K562 (cell line): ENCODE measurements around the gene OTX2. TPM values are rescaled to one million over a fixed set of nuclear protein-coding genes. Genes with fewer than 3 reads are reported as not detected.

ENCODE experiments used
- ATAC-seq: fragments of 200-7000 bp; cut with Tn5 transposase; 3 replicates; pipeline ENCODE4 v1.9.1; 2020; ENCODE audit warnings: moderate library complexity
- BruUV-seq: library from RNA; stranded (reverse); fragments of 400-500 nt; replicated peaks from 2 replicates; lab custom pipeline; 2021; lab: Mats Ljungman, UMichigan
- CTCF ChIA-PET: fragments of 300-600 bp; formaldehyde crosslinking; extraction: SDS; loops from one replicate; lab custom pipeline; 2021; ENCODE audit warnings: low intra/inter-chr PET ratio; lab: Yijun Ruan, JAX
- POLR2A ChIA-PET: fragments of 300-600, 350-650 bp; sonication (Branson Sonifier 250); formaldehyde crosslinking; extraction: SDS; loops from one replicate; lab custom pipeline; 2021; ENCODE audit warnings: antibody characterized with exemption, inconsistent platforms; lab: Yijun Ruan, JAX
- DNase-seq, 4 experiments: peaks; one replicate each; pipeline versions ENCODE4 v3.0.0 to v3.0.0-alpha.2; 2011 to 2018; ENCODE audit warnings: low spot score in 3 of 4, mixed read lengths in 3 of 4; ENCODE audit errors: extremely low read depth in 1 of 4
- FAIRE-seq: peaks from 2 replicates; lab custom pipeline; 2011; peaks lifted over from hg19 to GRCh38; lab: Jason Lieb, UNC
- H2AFZ ChIP-seq: 2 replicates; pipeline ENCODE4 v1.6.0; 2011; ENCODE audit warnings: low read depth, low read length, control low read depth, inconsistent platforms
- H3K27ac ChIP-seq: fragments of 200-600 bp; 3 replicates; pipeline ENCODE4 v1.8.0; 2011; ENCODE audit warnings: low read depth, mild to moderate bottlenecking, control low read depth, inconsistent platforms, low read length, moderate library complexity, mixed read lengths; ENCODE audit errors: extremely low read depth
- H3K27me3 ChIP-seq, 2 experiments: fragments of 300-600 bp in 1 of 2; 2 replicates in 1 of 2; 3 replicates in 1 of 2; pipeline versions ENCODE4 v1.6.0 to v1.8.0; 2011; ENCODE audit warnings: inconsistent platforms in 2 of 2, low read length in 2 of 2, mild to moderate bottlenecking in 1 of 2, mixed read lengths in 1 of 2, moderate library complexity in 1 of 2; ENCODE audit not compliant: control insufficient read depth in 2 of 2, insufficient read depth in 2 of 2
- H3K36me3 ChIP-seq: fragments of 300-600 bp; 3 replicates; pipeline ENCODE4 v1.8.0; 2011; ENCODE audit warnings: mild to moderate bottlenecking, low read length, inconsistent platforms; ENCODE audit not compliant: control insufficient read depth, insufficient read depth
- H3K4me1 ChIP-seq, 2 experiments: fragments of 200-600 bp in 1 of 2; replicated peaks in 1 of 2; 2 replicates in 1 of 2; 3 replicates in 1 of 2; pipeline versions ENCODE4 v1.5.1 to v1.8.0; 2011; ENCODE audit warnings: inconsistent platforms in 2 of 2, low read length in 2 of 2, mild to moderate bottlenecking in 1 of 2, mixed read lengths in 1 of 2, moderate library complexity in 1 of 2; ENCODE audit not compliant: control insufficient read depth in 2 of 2, insufficient read depth in 2 of 2
- H3K4me2 ChIP-seq: 2 replicates; pipeline ENCODE4 v1.6.1; 2011; ENCODE audit warnings: low read length, control low read depth, inconsistent platforms, mixed read lengths; ENCODE audit not compliant: insufficient read depth
- H3K4me3 ChIP-seq: fragments of 200-600 bp; sonication (generic), shearing (Covaris generic); 2 replicates; pipeline ENCODE4 v1.5.1; 2016; ENCODE audit warnings: control low read depth, inconsistent platforms
- H3K79me2 ChIP-seq: fragments of 200-600 bp; 3 replicates; pipeline ENCODE4 v1.8.0; 2011; ENCODE audit warnings: low read length, inconsistent platforms; ENCODE audit not compliant: control insufficient read depth, insufficient read depth
- H3K9ac ChIP-seq, 2 experiments: 2 replicates each; pipeline versions ENCODE4 v1.6.0 to v1.6.1; 2011; ENCODE audit warnings: low read depth in 2 of 2, low read length in 2 of 2, control low read depth in 1 of 2, inconsistent platforms in 1 of 2, mild to moderate bottlenecking in 1 of 2, mixed read lengths in 1 of 2; ENCODE audit not compliant: insufficient read depth in 1 of 2
- H3K9me1 ChIP-seq: one replicate; pipeline ENCODE4 v1.6.0; 2011; ENCODE audit warnings: inconsistent platforms, mild to moderate bottlenecking, low read length, moderate library complexity; ENCODE audit not compliant: control insufficient read depth, insufficient read depth
- H3K9me3 ChIP-seq: replicated peaks from 2 replicates; pipeline ENCODE4 v1.5.1; 2011; ENCODE audit warnings: low read depth, low read length, inconsistent platforms; ENCODE audit not compliant: control insufficient read depth, insufficient read depth
- H4K20me1 ChIP-seq: replicated peaks from 2 replicates; pipeline ENCODE4 v1.6.1; 2011; ENCODE audit warnings: low read length, inconsistent platforms, mixed read lengths; ENCODE audit not compliant: control insufficient read depth, insufficient read depth
- ATF6 ChIP-seq: sonication (generic); formaldehyde crosslinking; IDR thresholded peaks from 2 replicates; pipeline ENCODE4 v1.4.0; 2020; ENCODE audit warnings: mild to moderate bottlenecking, missing genetic modification reagents
- CTCFL ChIP-seq: IDR thresholded peaks from 2 replicates; pipeline ENCODE4 v1.6.1; 2011; ENCODE audit warnings: borderline replicate concordance, low read depth, mild to moderate bottlenecking, moderate library complexity, low read length; ENCODE audit not compliant: insufficient read depth, poor library complexity, severe bottlenecking
- MEIS2 ChIP-seq: fragments of 450-650 bp; IDR thresholded peaks from 2 replicates; pipeline ENCODE4 v1.6.1; 2014; ENCODE audit warnings: mild to moderate bottlenecking; ENCODE audit not compliant: partially characterized antibody
- NR2C1 ChIP-seq, 2 experiments: fragments of 450-650 bp; IDR thresholded peaks; 2 replicates each; pipeline ENCODE4 v1.6.1; 2017; ENCODE audit warnings: mild to moderate bottlenecking in 2 of 2, antibody characterized with exemption in 1 of 2, inconsistent platforms in 1 of 2, missing compliant biosample characterization in 1 of 2, missing genetic modification characterization in 1 of 2
- POLR3G ChIP-seq: IDR thresholded peaks from 2 replicates; pipeline ENCODE4 v1.6.1; 2011; ENCODE audit not compliant: insufficient read length, insufficient replicate concordance; ENCODE audit errors: extremely low read depth
- RAD21 ChIP-seq, 2 experiments: fragments of 250-450 bp in 1 of 2; fragments of 450-650 bp in 1 of 2; sonication (Bioruptor Pico) in 1 of 2; formaldehyde crosslinking in 1 of 2; IDR thresholded peaks in 1 of 2; conservative IDR thresholded peaks in 1 of 2; 2 replicates each; pipeline versions ENCODE4 v1.4.0 to v1.8.0; 2020 to 2022; ENCODE audit warnings: mild to moderate bottlenecking in 2 of 2, moderate library complexity in 1 of 2
- RCOR1 ChIP-seq, 2 experiments: IDR thresholded peaks; 2 replicates each; pipeline ENCODE4 v1.6.1; 2012; ENCODE audit warnings: low read depth in 2 of 2, low read length in 2 of 2, borderline replicate concordance in 1 of 2, improper control_type of control experiment in 1 of 2
- RFX7 ChIP-seq: fragments of 250-450 bp; sonication (Bioruptor Pico); IDR thresholded peaks from 2 replicates; pipeline ENCODE4 v1.5.1; 2021; ENCODE audit warnings: mild to moderate bottlenecking
- SAP30 ChIP-seq: fragments of 200-600 bp; sonication (generic); IDR thresholded peaks from 2 replicates; pipeline ENCODE4 v1.6.1; 2012; ENCODE audit warnings: borderline replicate concordance, low read depth, mild to moderate bottlenecking, moderate library complexity, low read length, control low read depth, inconsistent platforms; ENCODE audit not compliant: insufficient read depth, poor library complexity, severe bottlenecking
- SMARCA4 ChIP-seq: fragments of 450-650 bp; IDR thresholded peaks from 2 replicates; pipeline ENCODE4 v1.6.1; 2016
- SP1 ChIP-seq: sonication (generic); formaldehyde crosslinking; IDR thresholded peaks from 2 replicates; pipeline ENCODE4 v1.8.1; 2022; ENCODE audit warnings: mild to moderate bottlenecking, missing genetic modification reagents
- USF2 ChIP-seq: sonication (generic); formaldehyde crosslinking; IDR thresholded peaks from 2 replicates; pipeline ENCODE4 v1.5.0; 2020; ENCODE audit warnings: missing genetic modification reagents
- XRCC4 ChIP-seq: IDR thresholded peaks from one replicate; pipeline ENCODE4 v1.6.1; 2011; ENCODE audit not compliant: insufficient read depth, insufficient read length; ENCODE audit errors: extremely low read depth
- ZBED1 ChIP-seq: IDR thresholded peaks from 2 replicates; pipeline ENCODE4 v1.6.1; 2014
- ZNF143 ChIP-seq: sonication (generic); formaldehyde crosslinking; IDR thresholded peaks from 2 replicates; pipeline ENCODE4 v1.9.0; 2022; ENCODE audit warnings: mild to moderate bottlenecking, missing genetic modification reagents
- ZNF239 ChIP-seq: fragments of 250-450 bp; sonication (Bioruptor Pico); IDR thresholded peaks from 2 replicates; pipeline ENCODE4 v1.4.0; 2020; ENCODE audit warnings: mild to moderate bottlenecking
- WGBS: fragments of 100-300 bp; shearing (Covaris generic); methylation state at CpG from one replicate; pipeline ENCODE4 v1.1.6; 2016; ENCODE audit warnings: low coverage, mixed read lengths; ENCODE audit not compliant: insufficient coverage; ENCODE audit errors: missing lambda C conversion rate; 5-methylcytosine and 5-hydroxymethylcytosine counted together
- in situ Hi-C: fragments of 300-500 bp; cut with MboI; formaldehyde crosslinking; loops from 4 replicates; pipeline ENCODE4 v1.15.0; 2018; ENCODE audit warnings: inconsistent platforms, mixed read lengths
- intact Hi-C: fragments of 100-400 bp; cut with micrococcal nuclease; formaldehyde crosslinking; loops from 2 replicates; pipeline ENCODE4 v1.14.2; 2022
- polyA plus RNA-seq, 8 experiments: library from polyadenylated mRNA; depleted of rRNA in 4 of 8; stranded (reverse) in 5 of 8; unstranded in 3 of 8; fragments of >200 nt; fragmentation: Nextera tagmentation in 2 of 8; fragmentation: Illumina TruSeq in 1 of 8; extraction: Ambion mirVana in 2 of 8; extraction: Trizol in 1 of 8; gene quantifications; 2 replicates each; pipeline versions ENCODE4 v1.2.1 to v1.2.3, GENCODE V29; 2011 to 2014; ENCODE audit warnings: inconsistent platforms in 1 of 8, missing spikeins in 1 of 8
- total RNA-seq, 7 experiments: library from RNA; depleted of rRNA in 6 of 7; stranded (reverse); fragments of >200 nt in 6 of 7; fragmentation: Illumina TruSeq in 2 of 7; extraction: Trizol in 2 of 7; gene quantifications; 2 replicates each; pipeline versions ENCODE4 v1.2.1 to v1.2.3, GENCODE V29; 2011 to 2021; ENCODE audit warnings: low replicate concordance in 1 of 7

OTX2 gene
- total and polyA plus RNA-seq, 9 of the 15 experiments (the other 6 are each of a cell fraction or from before 2014, with no cell fraction given), result not detected

DNA sequence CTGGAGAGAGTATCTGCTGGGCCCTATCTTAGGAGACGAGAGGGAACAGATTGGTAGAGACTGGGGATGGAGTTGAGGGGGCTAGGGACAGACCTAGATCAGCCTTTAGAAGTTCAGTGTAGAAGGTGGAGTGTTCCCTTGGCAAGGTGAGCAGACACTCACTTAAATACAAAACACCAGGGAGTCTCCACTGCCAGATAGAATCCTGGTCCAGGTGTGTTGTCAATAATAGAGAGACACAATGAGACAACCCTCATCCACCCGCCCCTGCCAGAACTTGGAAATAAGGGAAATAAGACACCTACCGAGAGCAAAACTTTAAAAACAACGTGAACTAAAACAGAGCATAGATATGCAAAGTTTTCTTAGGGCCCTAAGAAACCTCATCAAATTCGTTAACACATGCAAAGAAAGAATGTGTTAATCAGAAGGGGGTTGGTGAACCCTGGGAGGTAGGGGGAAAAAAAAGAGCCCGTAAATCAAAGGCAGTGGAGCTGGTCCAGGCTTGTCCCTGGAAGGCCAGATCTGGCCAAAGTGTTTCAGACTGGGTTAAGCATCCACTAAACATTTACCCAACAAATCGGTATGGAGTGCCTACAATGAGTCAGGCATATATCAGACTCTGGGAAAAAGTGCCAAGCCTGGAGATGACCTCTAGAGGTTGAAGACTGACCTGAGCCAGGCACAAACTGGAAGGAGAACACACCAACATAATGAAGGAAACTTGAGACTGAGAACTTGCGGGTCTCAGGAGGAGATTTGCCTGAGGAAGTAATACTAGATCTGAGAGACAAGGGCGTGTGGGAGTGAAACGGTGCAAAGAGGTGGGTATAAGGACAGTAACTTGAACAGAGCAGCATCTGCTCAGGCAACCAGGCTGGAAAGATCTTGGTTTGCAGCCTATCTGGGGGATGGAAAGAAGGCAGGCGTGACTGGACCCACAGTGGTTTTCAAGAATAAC is 37.0 kb upstream of the OTX2 start:
- H2AFZ ChIP-seq, result no peak overlapping the region
- in situ Hi-C loops, result no loop called here
- CTCF ChIA-PET, result no interaction called here
- no peak overlapping the region for H3K9ac ChIP-seq
- under 1% methylated on average over 10 of the region's 11 CpGs for WGBS
- no TSS peak for BruUV-seq
- no peak for FAIRE-seq
- no peaks in the 10 kb centered on the region for H3K4me1 ChIP-seq
- H3K9me3 ChIP-seq, result no peaks in the 10 kb centered on the region
- POLR2A ChIA-PET, result no interaction called here
- no peaks in the 10 kb centered on the region for H3K9me1 ChIP-seq
- H4K20me1 ChIP-seq, result no peaks in the 10 kb centered on the region
- H3K79me2 ChIP-seq, result no peaks in the 10 kb centered on the region
- H3K27me3 ChIP-seq, result peaks cover 3 to 9% of the 10 kb centered on the region in 2 experiments; a peak in 3 of 5 replicates
- TF ChIP-seq XRCC4 (no peak), SMARCA4 (no peak), MEIS2 (no peak), CTCFL (no peak), ATF6 (CRISPR knock-in tag) (no peak), SP1 (CRISPR knock-in tag) (no peak), ZBED1 (no peak), RAD21 (CRISPR knock-in tag; conservative IDR thresholded peaks at IDR 0.05 in 1 of 2, IDR thresholded peaks at IDR 0.05 in 1 of 2) (no peak), RCOR1 (IDR thresholded peaks at IDR 0.05; ENCODE audit: borderline replicate concordance in 1 of 2, low read depth in 2 of 2, low read length in 2 of 2) (no peak), NR2C1 (IDR thresholded peaks at IDR 0.05) (no peak), NR2C1 (tag; IDR thresholded peaks at IDR 0.05) (no peak), USF2 (CRISPR knock-in tag) (no peak), ZNF239 (CRISPR knock-in tag) (no peak), ZNF143 (CRISPR knock-in tag) (no peak), POLR3G (no peak), SAP30 (no peak), RFX7 (CRISPR knock-in tag) (no peak)
- intact Hi-C loops, result no loop called here
- no peaks in the 10 kb centered on the region for H3K36me3 ChIP-seq
- no peak overlapping the region for H3K4me3 ChIP-seq
- H3K4me2 ChIP-seq, result no peak overlapping the region
- ATAC-seq, result no peak
- DNase-seq, result no peak
- no peak overlapping the region for H3K27ac ChIP-seq
